Measurements from ENCODE around the gene BACE1. TPM values are rescaled to one million over a fixed set of nuclear protein-coding genes. Genes with fewer than 3 reads are reported as not detected.

BACE1 gene
- polyA plus RNA-seq, 1 donor from 2014 or later: 21.0 TPM

DNA sequence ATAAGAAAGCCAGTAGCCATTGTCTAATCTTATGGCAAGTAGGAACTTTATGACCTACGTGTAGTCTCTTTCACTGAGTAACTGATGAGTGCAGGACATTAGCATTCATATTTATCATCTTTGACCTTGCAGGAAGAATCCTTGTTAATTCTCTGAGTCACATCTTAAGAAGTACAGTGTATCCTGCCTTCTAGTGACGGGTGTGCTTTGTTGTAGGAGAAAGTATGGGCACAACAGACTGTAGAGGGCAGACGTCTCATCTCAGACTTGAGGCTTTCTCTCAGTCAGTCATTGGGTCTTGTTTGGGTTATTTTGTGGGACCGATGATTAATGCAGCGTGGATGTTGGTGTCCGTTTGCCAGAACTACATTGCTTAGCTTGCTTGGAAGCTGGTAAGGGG lies 76.8 kb downstream of the BACE1 start:
- Histone ChIP-seq H3K4me3 (ENCODE audit: low read length) (no peak overlapping the region), H3K4me2 (ENCODE audit: low read length) (no peak overlapping the region), H3K36me3 (ENCODE audit: insufficient read depth, low read length) (peaks cover 5% of the 10 kb centered on the region), H3K9ac (ENCODE audit: low read length) (no peak overlapping the region), H3F3A (ENCODE audit: insufficient read depth, low read length, poor library complexity, severe bottlenecking) (no peaks in the 10 kb centered on the region), H3K27ac (ENCODE audit: low read length) (no peak overlapping the region), H4K20me1 (ENCODE audit: insufficient read depth) (no peaks in the 10 kb centered on the region), H3K9me3 (ENCODE audit: low read length) (no peaks in the 10 kb centered on the region), H3K9me2 (ENCODE audit: insufficient read depth, low read length) (no peaks in the 10 kb centered on the region), H2AFZ (ENCODE audit: low read depth, low read length) (no peak overlapping the region), H3K27me3 (ENCODE audit: insufficient read depth, low read depth, low read length) (no peaks in the 10 kb centered on the region), H3K79me2 (replicated peaks; ENCODE audit: insufficient read depth, low read length) (peaks cover 12% of the 10 kb centered on the region)
- TF ChIP-seq MXI1 (conservative IDR thresholded peaks at IDR 0.05; ENCODE audit: poor library complexity, severe bottlenecking) (no peak), EP300 (conservative IDR thresholded peaks at IDR 0.05; ENCODE audit: poor library complexity, severe bottlenecking) (no peak), POLR2AphosphoS5 (IDR thresholded peaks at IDR 0.05) (no peak), TAF1 (IDR thresholded peaks at IDR 0.05; ENCODE audit: low read depth) (no peak), SMC3 (conservative IDR thresholded peaks at IDR 0.05; ENCODE audit: poor library complexity) (no peak), EZH2 (IDR thresholded peaks at IDR 0.05; ENCODE audit: borderline replicate concordance, insufficient read depth, low read length, poor library complexity, severe bottlenecking) (no peak), RAD21 (conservative IDR thresholded peaks at IDR 0.05) (no peak)
- TF ChIP-seq, protein P1, sequence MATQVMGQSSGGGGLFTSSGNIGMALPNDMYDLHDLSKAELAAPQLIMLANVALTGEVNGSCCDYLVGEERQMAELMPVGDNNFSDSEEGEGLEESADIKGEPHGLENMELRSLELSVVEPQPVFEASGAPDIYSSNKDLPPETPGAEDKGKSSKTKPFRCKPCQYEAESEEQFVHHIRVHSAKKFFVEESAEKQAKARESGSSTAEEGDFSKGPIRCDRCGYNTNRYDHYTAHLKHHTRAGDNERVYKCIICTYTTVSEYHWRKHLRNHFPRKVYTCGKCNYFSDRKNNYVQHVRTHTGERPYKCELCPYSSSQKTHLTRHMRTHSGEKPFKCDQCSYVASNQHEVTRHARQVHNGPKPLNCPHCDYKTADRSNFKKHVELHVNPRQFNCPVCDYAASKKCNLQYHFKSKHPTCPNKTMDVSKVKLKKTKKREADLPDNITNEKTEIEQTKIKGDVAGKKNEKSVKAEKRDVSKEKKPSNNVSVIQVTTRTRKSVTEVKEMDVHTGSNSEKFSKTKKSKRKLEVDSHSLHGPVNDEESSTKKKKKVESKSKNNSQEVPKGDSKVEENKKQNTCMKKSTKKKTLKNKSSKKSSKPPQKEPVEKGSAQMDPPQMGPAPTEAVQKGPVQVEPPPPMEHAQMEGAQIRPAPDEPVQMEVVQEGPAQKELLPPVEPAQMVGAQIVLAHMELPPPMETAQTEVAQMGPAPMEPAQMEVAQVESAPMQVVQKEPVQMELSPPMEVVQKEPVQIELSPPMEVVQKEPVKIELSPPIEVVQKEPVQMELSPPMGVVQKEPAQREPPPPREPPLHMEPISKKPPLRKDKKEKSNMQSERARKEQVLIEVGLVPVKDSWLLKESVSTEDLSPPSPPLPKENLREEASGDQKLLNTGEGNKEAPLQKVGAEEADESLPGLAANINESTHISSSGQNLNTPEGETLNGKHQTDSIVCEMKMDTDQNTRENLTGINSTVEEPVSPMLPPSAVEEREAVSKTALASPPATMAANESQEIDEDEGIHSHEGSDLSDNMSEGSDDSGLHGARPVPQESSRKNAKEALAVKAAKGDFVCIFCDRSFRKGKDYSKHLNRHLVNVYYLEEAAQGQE (IDR thresholded peaks at IDR 0.05; ENCODE audit: borderline replicate concordance): no peak
- TF ChIP-seq, protein P2, sequence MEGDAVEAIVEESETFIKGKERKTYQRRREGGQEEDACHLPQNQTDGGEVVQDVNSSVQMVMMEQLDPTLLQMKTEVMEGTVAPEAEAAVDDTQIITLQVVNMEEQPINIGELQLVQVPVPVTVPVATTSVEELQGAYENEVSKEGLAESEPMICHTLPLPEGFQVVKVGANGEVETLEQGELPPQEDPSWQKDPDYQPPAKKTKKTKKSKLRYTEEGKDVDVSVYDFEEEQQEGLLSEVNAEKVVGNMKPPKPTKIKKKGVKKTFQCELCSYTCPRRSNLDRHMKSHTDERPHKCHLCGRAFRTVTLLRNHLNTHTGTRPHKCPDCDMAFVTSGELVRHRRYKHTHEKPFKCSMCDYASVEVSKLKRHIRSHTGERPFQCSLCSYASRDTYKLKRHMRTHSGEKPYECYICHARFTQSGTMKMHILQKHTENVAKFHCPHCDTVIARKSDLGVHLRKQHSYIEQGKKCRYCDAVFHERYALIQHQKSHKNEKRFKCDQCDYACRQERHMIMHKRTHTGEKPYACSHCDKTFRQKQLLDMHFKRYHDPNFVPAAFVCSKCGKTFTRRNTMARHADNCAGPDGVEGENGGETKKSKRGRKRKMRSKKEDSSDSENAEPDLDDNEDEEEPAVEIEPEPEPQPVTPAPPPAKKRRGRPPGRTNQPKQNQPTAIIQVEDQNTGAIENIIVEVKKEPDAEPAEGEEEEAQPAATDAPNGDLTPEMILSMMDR (IDR thresholded peaks at IDR 0.05; ENCODE audit: poor library complexity, severe bottlenecking): no peak

DNA sequence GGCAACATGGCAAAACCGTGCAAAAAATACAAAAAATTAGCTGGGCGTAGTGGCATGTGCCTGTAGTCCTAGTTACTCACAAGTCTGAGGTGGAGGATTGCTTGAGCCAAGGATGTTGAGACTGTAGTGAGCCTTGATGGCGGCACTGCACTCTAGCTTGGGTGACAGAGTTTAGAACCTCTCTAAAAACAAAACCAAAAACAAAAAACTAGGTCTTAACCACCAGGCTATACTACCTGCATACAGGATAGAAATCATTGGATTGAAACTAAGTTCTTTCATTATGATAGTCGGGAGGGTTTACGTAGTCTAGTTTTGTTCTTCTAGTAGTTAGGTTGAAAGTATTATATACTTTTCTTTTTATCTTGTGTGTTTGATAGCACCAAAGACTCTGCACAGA lies 77.8 kb downstream of the BACE1 start:
- Histone ChIP-seq H3K36me3 (ENCODE audit: insufficient read depth, low read length) (peaks cover 5% of the 10 kb centered on the region), H3F3A (ENCODE audit: insufficient read depth, low read length, poor library complexity, severe bottlenecking) (no peaks in the 10 kb centered on the region), H3K4me2 (ENCODE audit: low read length) (no peak overlapping the region), H3K9me2 (ENCODE audit: insufficient read depth, low read length) (no peaks in the 10 kb centered on the region), H4K20me1 (ENCODE audit: insufficient read depth) (no peaks in the 10 kb centered on the region), H3K27me3 (ENCODE audit: insufficient read depth, low read depth, low read length) (no peaks in the 10 kb centered on the region), H3K27ac (ENCODE audit: low read length) (no peak overlapping the region), H3K9ac (ENCODE audit: low read length) (no peak overlapping the region), H3K4me3 (ENCODE audit: low read length) (no peak overlapping the region), H3K9me3 (ENCODE audit: low read length) (no peaks in the 10 kb centered on the region), H3K79me2 (replicated peaks; ENCODE audit: insufficient read depth, low read length) (peaks cover 23% of the 10 kb centered on the region), H2AFZ (ENCODE audit: low read depth, low read length) (no peak overlapping the region)
- TF ChIP-seq SMC3 (conservative IDR thresholded peaks at IDR 0.05; ENCODE audit: poor library complexity) (no peak), EZH2 (IDR thresholded peaks at IDR 0.05; ENCODE audit: borderline replicate concordance, insufficient read depth, low read length, poor library complexity, severe bottlenecking) (no peak), POLR2AphosphoS5 (IDR thresholded peaks at IDR 0.05) (no peak), RAD21 (conservative IDR thresholded peaks at IDR 0.05) (no peak)
- TF ChIP-seq, protein P2 (IDR thresholded peaks at IDR 0.05; ENCODE audit: poor library complexity, severe bottlenecking): no peak
- TF ChIP-seq, protein P1 (IDR thresholded peaks at IDR 0.05; ENCODE audit: borderline replicate concordance): no peak

All from neural cell (in vitro differentiated cells).